Sigmoid colon (tissue), 7 donors: ENCODE measurements around the gene TRANK1. TPM values are rescaled to one million over a fixed set of nuclear protein-coding genes. Genes with fewer than 3 reads are reported as not detected.

ENCODE experiments used
- DNase-seq: peaks from one replicate; pipeline ENCODE4 v3.0.0-alpha.2; 2019
- H3K27ac ChIP-seq, 4 donors: fragments of 200-600 bp; sonication (generic); one replicate each; pipeline ENCODE4 v1.5.1; 2016 to 2019; ENCODE audit warnings: mild to moderate bottlenecking in 1 of 4
- H3K27me3 ChIP-seq, 3 donors: fragments of 200-600 bp; sonication (generic); one replicate each; pipeline ENCODE4 v1.5.1; 2019; ENCODE audit warnings: mild to moderate bottlenecking in 1 of 3
- H3K36me3 ChIP-seq, 4 donors: fragments of 200-600 bp; sonication (generic); one replicate each; pipeline ENCODE4 v1.5.1; 2016 to 2019
- H3K4me1 ChIP-seq, 4 donors: fragments of 200-600 bp; sonication (generic); one replicate each; pipeline ENCODE4 v1.5.1; 2017 to 2019
- H3K4me3 ChIP-seq, 4 donors: fragments of 200-600 bp; sonication (generic); one replicate each; pipeline ENCODE4 v1.5.1; 2017 to 2019; ENCODE audit warnings: mild to moderate bottlenecking in 2 of 4, moderate library complexity in 1 of 4
- H3K9me3 ChIP-seq, 4 donors: fragments of 200-600 bp in 3 of 4; sonication (generic) in 3 of 4; one replicate each; pipeline versions ENCODE4 v1.5.1 to v1.6.1; 2013 to 2019
- CTCF ChIP-seq, 4 experiments: fragments of 450-650 bp in 3 of 4; fragments of 200-600 bp in 1 of 4; IDR thresholded peaks; one replicate each; pipeline ENCODE4 v1.5.1; 2016 to 2019; ENCODE audit warnings: antibody characterized with exemption in 4 of 4, mild to moderate bottlenecking in 3 of 4, moderate library complexity in 2 of 4
- EP300 ChIP-seq, 4 donors: sonication (generic); formaldehyde crosslinking; IDR thresholded peaks; one replicate each; pipeline ENCODE4 v1.6.1; 2017; ENCODE audit warnings: antibody characterized with exemption in 4 of 4
- POLR2A ChIP-seq, 2 donors: fragments of 450-650 bp; IDR thresholded peaks; one replicate each; pipeline ENCODE4 v1.6.1; 2016; ENCODE audit warnings: antibody characterized with exemption in 2 of 2, mild to moderate bottlenecking in 2 of 2, moderate library complexity in 2 of 2
- POLR2AphosphoS5 ChIP-seq, 4 donors: sonication (generic); formaldehyde crosslinking; IDR thresholded peaks; one replicate each; pipeline ENCODE4 v1.6.1; 2017; ENCODE audit warnings: antibody characterized with exemption in 4 of 4
- WGBS, 2 donors: extraction: QIAGEN DNeasy Blood & Tissue Kit; methylation state at CpG; one replicate each; pipeline ENCODE4 v1.1.7; 2013; 5-methylcytosine and 5-hydroxymethylcytosine counted together
- intact Hi-C: fragments of 100-400 bp; cut with DNase I; formaldehyde crosslinking; loops from one replicate; pipeline ENCODE4 v1.15.1; 2023
- polyA plus RNA-seq, 3 donors: library from polyadenylated mRNA; stranded (reverse); fragments of 200-250 nt; gene quantifications; one replicate each; pipeline ENCODE4 v1.2.3, GENCODE V29; 2013
- small RNA-seq, 3 donors: library from RNA; depleted of rRNA; stranded (forward); fragments of <200 nt; gene quantifications; one replicate each; pipeline ENCODE3, GENCODE V24; 2016
- total RNA-seq, 4 donors: library from RNA; depleted of rRNA; stranded (reverse); fragments of >200 nt; gene quantifications; one replicate each; pipeline ENCODE4 v1.1.0, GENCODE V29; 2016
- donor health status: healthy with polysubstance abuse.
- donor health status: Bipolar disorder and iron deficiency.
- donor health status: healthy.

The TRANK1 gene
- total and polyA plus RNA-seq, 7 donors: 8.6 to 36.4 (median 21.7) TPM

- WGBS, 2 donors: 61 to 80% methylated on average over 3 of the region's 3 CpGs
- Histone ChIP-seq H3K27me3 (no peaks in the 10 kb centered on the region), H3K9me3 (no peaks in the 10 kb centered on the region), H3K4me3 (no peak overlapping the region), H3K27ac (no peak overlapping the region), H3K4me1 (no peaks in the 10 kb centered on the region), H3K36me3 (no peaks in the 10 kb centered on the region)
- TF ChIP-seq EP300 (IDR thresholded peaks at IDR 0.05) (no peak), POLR2AphosphoS5 (IDR thresholded peaks at IDR 0.05) (no peak), POLR2A (IDR thresholded peaks at IDR 0.05) (no peak), CTCF (IDR thresholded peaks at IDR 0.05) (no peak)
- DNase-seq: no peak
- intact Hi-C loops: no loop called here
Observed at GRCh38 chr3:36784138-36784635, 160.7 kb downstream of the TRANK1 start.

- TF ChIP-seq EP300 (IDR thresholded peaks at IDR 0.05): no peak
- no peak for TF ChIP-seq POLR2A (IDR thresholded peaks at IDR 0.05)
- Histone ChIP-seq H3K9me3 (no peaks in the 10 kb centered on the region), H3K36me3 (no peaks in the 10 kb centered on the region), H3K4me3 (no peak overlapping the region), H3K4me1 (peaks cover 0 to 4% (median 0%) of the 10 kb centered on the region in 4 donors), H3K27ac (no peak overlapping the region), H3K27me3 (no peaks in the 10 kb centered on the region)
- 63 to 78% methylated on average over 2 of the region's 2 CpGs for WGBS, 2 donors
- DNase-seq: no peak
- intact Hi-C loops: no loop called here
Observed at GRCh38 chr3:36777424-36778218, 167.2 kb downstream of the TRANK1 start.

Small RNA genes lying within 50 kb of the gene (small RNA-seq; reads per million reads assigned to genes)
- gene RNU6ATAC4P: 0 reads per million in 3 donors

Other genes with a start within 250 kb of the TRANK1 start
- under 1 TPM in 3 of 4 donors, not detected in 1; 0.14 to 0.36 (median 0.28) TPM for gene DCLK3, start 180.5 kb downstream of the TRANK1 start, total RNA-seq
- gene DCLK3, start 180.5 kb downstream of the TRANK1 start, polyA plus RNA-seq: under 1 TPM in 2 of 3 donors, not detected in 1; 0.12 to 0.23 TPM
- gene EPM2AIP1, start 48.1 kb upstream of the TRANK1 start, total RNA-seq: 10 to 100 TPM; 11.8 to 18.9 (median 14.0) TPM
- gene EPM2AIP1, start 48.1 kb upstream of the TRANK1 start, polyA plus RNA-seq: 1 to 10 TPM; 1.2 to 6.0 (median 5.2) TPM
- 10 to 100 TPM; 27.2 to 60.3 (median 36.5) TPM for gene MLH1, start 48.5 kb upstream of the TRANK1 start, total RNA-seq
- 10 to 100 TPM in 2 of 3 donors, 1 to 10 TPM in 1; 9.0 to 20.8 (median 14.3) TPM for gene MLH1, start 48.5 kb upstream of the TRANK1 start, polyA plus RNA-seq
- 10 to 100 TPM; 49.4 to 66.7 (median 55.9) TPM for gene LRRFIP2, start 229.5 kb upstream of the TRANK1 start, total RNA-seq
- 10 to 100 TPM; 47.2 to 91.8 (median 61.9) TPM for gene LRRFIP2, start 229.5 kb upstream of the TRANK1 start, polyA plus RNA-seq